AG10803 (cell line): ENCODE data around the gene RPS6KA1.
"Not testable (repeated sequence)": the region's sequence is repeated elsewhere in the genome, so short reads cannot be mapped to it uniquely, and the experiment has no call there.

Source experiments
- DNase-seq: peaks from one replicate; pipeline ENCODE4 v3.0.0; 2010; ENCODE audit warnings: low read depth
- H3K4me3 ChIP-seq: 2 replicates; pipeline ENCODE4 v1.5.1; 2011; ENCODE audit warnings: mild to moderate bottlenecking, low read length, control low read depth
- CTCF ChIP-seq: conservative IDR thresholded peaks from 2 replicates; pipeline ENCODE4 v1.5.1; 2011; ENCODE audit warnings: mild to moderate bottlenecking, low read length, control low read depth, inconsistent platforms

Gene RPS6KA1

GRCh38 chr1:26498894-26499293 is 30.7 kb upstream of the RPS6KA1 start:
- H3K4me3 ChIP-seq = no peak overlapping the region
- no peak for DNase-seq
- no peak for TF ChIP-seq CTCF

- peak overlapping the region; percentile 79 for H3K4me3 ChIP-seq
- DNase-seq = peak; percentile 72
- TF ChIP-seq CTCF = no peak
Measured at GRCh38 chr1:26500488-26501175, 28.9 kb upstream of the RPS6KA1 start.

DNA sequence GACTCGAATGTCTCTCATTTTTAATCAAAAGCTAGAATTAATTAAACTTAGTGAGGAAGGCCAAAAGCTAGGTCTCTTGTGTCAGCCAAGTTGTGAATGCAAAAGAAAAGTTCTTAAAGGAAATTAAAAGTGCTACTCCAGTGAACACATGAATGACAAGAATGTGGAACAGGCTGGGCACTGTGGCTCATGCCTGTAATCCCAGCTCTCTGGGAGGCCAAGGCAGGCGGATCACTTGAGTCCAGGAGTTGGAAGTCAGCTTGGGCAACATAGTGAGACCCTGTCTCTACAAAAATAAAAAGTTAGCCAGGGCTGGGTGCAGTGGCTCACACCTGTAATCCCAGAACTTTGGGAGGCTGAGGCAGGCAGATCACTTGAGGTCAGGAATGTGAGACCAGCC is 18.9 kb upstream of the RPS6KA1 start:
- not testable (repeated sequence) for H3K4me3 ChIP-seq, DNase-seq

DNA sequence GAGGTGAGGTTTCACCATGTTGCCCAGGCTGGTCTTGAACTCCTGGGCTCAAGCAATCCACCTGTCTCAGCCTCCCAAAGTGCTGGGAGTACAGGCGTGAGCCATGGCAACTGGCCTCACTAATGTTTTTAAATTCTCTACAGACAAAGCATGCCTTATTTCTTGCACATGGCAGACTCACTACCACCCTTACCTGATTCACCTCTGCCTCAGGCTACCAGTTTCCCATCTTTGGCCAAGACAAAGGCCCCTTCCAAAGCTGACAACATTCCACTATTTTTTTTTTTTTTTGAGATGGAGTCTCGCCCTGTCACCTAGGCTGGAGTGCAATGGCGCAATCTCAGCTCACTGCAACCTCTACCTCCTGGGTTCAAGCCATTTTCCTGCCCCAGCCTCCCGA is 13.7 kb upstream of the RPS6KA1 start:
- H3K4me3 ChIP-seq, DNase-seq: not testable (repeated sequence)

GRCh38 chr1:26516987-26517765 is 12.4 kb upstream of the RPS6KA1 start:
- no peak overlapping the region for H3K4me3 ChIP-seq
- TF ChIP-seq CTCF = no peak
- DNase-seq = no peak

DNA sequence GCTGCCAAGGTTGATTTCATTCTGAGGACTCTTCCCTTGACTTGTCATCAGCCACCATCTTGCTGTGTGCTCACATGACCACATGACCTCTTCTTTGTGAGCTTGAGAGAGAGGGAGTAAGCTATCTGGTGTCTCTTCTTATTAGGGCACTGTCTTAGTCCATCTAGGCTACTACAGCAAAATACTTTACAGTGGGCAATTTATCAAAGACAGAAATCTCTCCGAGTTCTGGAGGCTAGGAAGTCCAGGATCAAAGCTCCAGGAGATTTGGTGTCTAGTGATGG is 11.9 kb upstream of the RPS6KA1 start:
- no peak overlapping the region for H3K4me3 ChIP-seq
- DNase-seq = no peak

GRCh38 chr1:26518355-26518754 is 11.2 kb upstream of the RPS6KA1 start:
- DNase-seq = no peak
- no peak overlapping the region for H3K4me3 ChIP-seq
- TF ChIP-seq CTCF = no peak

More for the DNA sequence above, 11.9 kb upstream of the RPS6KA1 start:
- no peak for TF ChIP-seq CTCF

DNA sequence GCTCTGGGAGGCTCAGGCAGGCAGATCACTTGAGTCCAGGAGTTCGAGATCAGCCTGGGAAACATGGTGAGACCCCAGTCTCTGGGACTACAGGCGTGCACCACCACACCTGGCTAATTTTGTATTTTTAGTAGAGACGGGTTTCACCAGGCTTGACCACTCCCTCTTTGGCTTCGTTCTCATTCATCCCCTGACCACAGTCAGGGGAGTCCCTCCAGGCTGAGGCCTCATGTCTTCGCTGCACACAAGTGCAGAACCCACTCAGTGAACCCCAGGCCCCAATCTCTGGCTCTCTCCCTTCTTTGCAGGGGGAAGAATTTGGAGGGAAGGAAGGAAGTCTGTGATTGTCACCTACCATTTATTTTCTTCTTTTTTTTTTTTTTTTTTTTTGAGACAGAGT is 9.2 kb upstream of the RPS6KA1 start:
- no peak for TF ChIP-seq CTCF
- no peak overlapping the region for H3K4me3 ChIP-seq
- no peak for DNase-seq
